Gastroesophageal sphincter (tissue), 3 donors: ENCODE results near the gene CLEC4D.

Experiments
- CTCF ChIP-seq, 4 experiments: fragments of 200-600 bp in 2 of 4; fragments of 450-650 bp in 2 of 4; sonication (generic) in 1 of 4; IDR thresholded peaks; one replicate each; pipeline ENCODE4 v1.5.1; 2017 to 2019; ENCODE audit warnings: antibody characterized with exemption in 4 of 4, mild to moderate bottlenecking in 2 of 4, moderate library complexity in 2 of 4
- EP300 ChIP-seq: sonication (generic); formaldehyde crosslinking; IDR thresholded peaks from one replicate; pipeline ENCODE4 v1.6.1; 2017; ENCODE audit warnings: antibody characterized with exemption, mild to moderate bottlenecking
- POLR2A ChIP-seq, 2 donors: fragments of 450-650 bp; IDR thresholded peaks; one replicate each; pipeline ENCODE4 v1.6.1; 2017; ENCODE audit warnings: antibody characterized with exemption in 2 of 2, mild to moderate bottlenecking in 2 of 2, moderate library complexity in 1 of 2
- POLR2AphosphoS5 ChIP-seq: sonication (generic); formaldehyde crosslinking; IDR thresholded peaks from one replicate; pipeline ENCODE4 v1.6.1; 2017; ENCODE audit warnings: antibody characterized with exemption

GRCh38 chr12:8507596-8507995 is 5.7 kb upstream of the CLEC4D start:
- TF ChIP-seq POLR2AphosphoS5, result no peak
- no peak for TF ChIP-seq CTCF (IDR thresholded peaks at IDR 0.05)
- TF ChIP-seq EP300, result no peak
- TF ChIP-seq POLR2A (IDR thresholded peaks at IDR 0.05), result no peak
